Epithelial cell of prostate (primary cell): Measurements from ENCODE around the gene TCERG1.
A peak's percentile ranks its signal among the peaks of the same experiment; 100 is the strongest.

Experiments
- DNase-seq: peaks from one replicate; pipeline ENCODE4 v3.0.0-alpha.2; 2011; ENCODE audit warnings: low read depth, low spot score
- H3K27ac ChIP-seq: fragments of 450-650 bp; 2 replicates; pipeline ENCODE4 v1.5.1; 2017; ENCODE audit warnings: mild to moderate bottlenecking

Gene TCERG1

GRCh38 chr5:146446861-146447733 is at the start of gene TCERG1:
TCERG1 (plus strand) TSS chr5:146447333; CDS start chr5:146447350, 17 bp downstream.
- peak; percentile 99 for DNase-seq
- H3K27ac ChIP-seq: peak within 1 kb of the TSS; percentile 90

- DNase-seq: no peak
- H3K27ac ChIP-seq: no peak overlapping the region
These were observed 48.3 kb upstream of the TCERG1 start for GRCh38 chr5:146398826-146399225.

GRCh38 chr5:146399481-146399880 is 47.7 kb upstream of the TCERG1 start:
- no peak for DNase-seq
- H3K27ac ChIP-seq: no peak overlapping the region

- no peak overlapping the region for H3K27ac ChIP-seq
- DNase-seq: no peak
These were observed 46.9 kb upstream of the TCERG1 start for GRCh38 chr5:146400201-146400600.

GRCh38 chr5:146401021-146401420 is 46.1 kb upstream of the TCERG1 start:
- H3K27ac ChIP-seq: no peak overlapping the region
- no peak for DNase-seq

- no peak overlapping the region for H3K27ac ChIP-seq
- no peak for DNase-seq
These were observed 44.2 kb upstream of the TCERG1 start for GRCh38 chr5:146402949-146403348.

GRCh38 chr5:146409054-146409671 is 38.0 kb upstream of the TCERG1 start:
- peak; percentile 34 for DNase-seq

GRCh38 chr5:146410272-146410671 is 36.9 kb upstream of the TCERG1 start:
- H3K27ac ChIP-seq: no peak overlapping the region
- no peak for DNase-seq

More at GRCh38 chr5:146409054-146409671, 38.0 kb upstream of the TCERG1 start:
- H3K27ac ChIP-seq: no peak overlapping the region

GRCh38 chr5:146419696-146420095 is 27.4 kb upstream of the TCERG1 start:
- DNase-seq: no peak
- no peak overlapping the region for H3K27ac ChIP-seq

- DNase-seq: no peak
These were observed 22.1 kb upstream of the TCERG1 start for GRCh38 chr5:146425023-146425422.

GRCh38 chr5:146426305-146426704 is 20.8 kb upstream of the TCERG1 start:
- DNase-seq: no peak
- no peak overlapping the region for H3K27ac ChIP-seq

More at GRCh38 chr5:146425023-146425422, 22.1 kb upstream of the TCERG1 start:
- H3K27ac ChIP-seq: no peak overlapping the region

GRCh38 chr5:146426853-146427618 is 20.1 kb upstream of the TCERG1 start:
- no peak overlapping the region for H3K27ac ChIP-seq
- no peak for DNase-seq

- no peak for DNase-seq
- no peak overlapping the region for H3K27ac ChIP-seq
These were observed 19.5 kb upstream of the TCERG1 start for GRCh38 chr5:146427619-146427997.

GRCh38 chr5:146428658-146429057 is 18.5 kb upstream of the TCERG1 start:
- peak overlapping the region; percentile 42 for H3K27ac ChIP-seq
- peak; percentile 49 for DNase-seq

- DNase-seq: no peak
- no peak overlapping the region for H3K27ac ChIP-seq
These were observed 6.8 kb upstream of the TCERG1 start for GRCh38 chr5:146440353-146440752.

GRCh38 chr5:146440870-146441495 is 6.2 kb upstream of the TCERG1 start:
- no peak for DNase-seq
- no peak overlapping the region for H3K27ac ChIP-seq

GRCh38 chr5:146441896-146442295 is 5.2 kb upstream of the TCERG1 start:
- DNase-seq: no peak
- H3K27ac ChIP-seq: no peak overlapping the region

- no peak for DNase-seq
- H3K27ac ChIP-seq: peak overlapping the region; percentile 90
These were observed 724 bp downstream of the TCERG1 start for GRCh38 chr5:146447734-146448380.

- peak overlapping the region; percentile 90 for H3K27ac ChIP-seq
These were observed 1.8 kb downstream of the TCERG1 start for GRCh38 chr5:146448783-146449519.

More at GRCh38 chr5:146448783-146449519, 1.8 kb downstream of the TCERG1 start:
- DNase-seq: no peak
